Muscle layer of colon (tissue), 2 donors: ENCODE results near the gene DLX6.

ENCODE experiments used
- H3K27ac ChIP-seq: one replicate; pipeline ENCODE4 v1.7.0; 2013; ENCODE audit warnings: low read depth, mild to moderate bottlenecking, low read length, moderate library complexity
- H3K27me3 ChIP-seq, 2 donors: one replicate each; pipeline ENCODE4 v1.7.0; 2013; ENCODE audit warnings: low read length in 2 of 2, mild to moderate bottlenecking in 2 of 2; ENCODE audit not compliant: insufficient read depth in 2 of 2, control insufficient read depth in 1 of 2
- H3K36me3 ChIP-seq: one replicate; pipeline ENCODE4 v1.7.0; 2013; ENCODE audit warnings: mild to moderate bottlenecking, low read length; ENCODE audit not compliant: insufficient read depth
- H3K4me1 ChIP-seq: one replicate; pipeline ENCODE4 v1.7.0; 2013; ENCODE audit warnings: mild to moderate bottlenecking, low read length; ENCODE audit not compliant: insufficient read depth
- H3K4me3 ChIP-seq, 2 donors: one replicate each; pipeline ENCODE4 v1.7.0; 2013; ENCODE audit warnings: low read length in 2 of 2, low read depth in 1 of 2, mild to moderate bottlenecking in 1 of 2, moderate library complexity in 1 of 2
- H3K9ac ChIP-seq: one replicate; pipeline ENCODE4 v1.7.0; 2013; ENCODE audit warnings: low read length
- H3K9me3 ChIP-seq: one replicate; pipeline ENCODE4 v1.7.0; 2013; ENCODE audit warnings: mild to moderate bottlenecking, low read length
- donor health status: abdominal sarcoma.
- donor health status: Adenocarcinoma of cecum.

Gene DLX6

GRCh38 chr7:96986901-96987300, 18.5 kb upstream of the DLX6 start:
- Histone ChIP-seq H3K4me1 (no peaks in the 10 kb centered on the region), H3K27me3 (peaks cover 28 to 35% of the 10 kb centered on the region in 2 donors), H3K27ac (no peak overlapping the region), H3K36me3 (no peaks in the 10 kb centered on the region), H3K9me3 (no peaks in the 10 kb centered on the region), H3K9ac (no peak overlapping the region), H3K4me3 (no peak overlapping the region)

- peaks cover 36 to 43% of the 10 kb centered on the region in 2 donors for H3K27me3 ChIP-seq
Measured at GRCh38 chr7:96987719-96988118, 17.6 kb upstream of the DLX6 start.

DNA sequence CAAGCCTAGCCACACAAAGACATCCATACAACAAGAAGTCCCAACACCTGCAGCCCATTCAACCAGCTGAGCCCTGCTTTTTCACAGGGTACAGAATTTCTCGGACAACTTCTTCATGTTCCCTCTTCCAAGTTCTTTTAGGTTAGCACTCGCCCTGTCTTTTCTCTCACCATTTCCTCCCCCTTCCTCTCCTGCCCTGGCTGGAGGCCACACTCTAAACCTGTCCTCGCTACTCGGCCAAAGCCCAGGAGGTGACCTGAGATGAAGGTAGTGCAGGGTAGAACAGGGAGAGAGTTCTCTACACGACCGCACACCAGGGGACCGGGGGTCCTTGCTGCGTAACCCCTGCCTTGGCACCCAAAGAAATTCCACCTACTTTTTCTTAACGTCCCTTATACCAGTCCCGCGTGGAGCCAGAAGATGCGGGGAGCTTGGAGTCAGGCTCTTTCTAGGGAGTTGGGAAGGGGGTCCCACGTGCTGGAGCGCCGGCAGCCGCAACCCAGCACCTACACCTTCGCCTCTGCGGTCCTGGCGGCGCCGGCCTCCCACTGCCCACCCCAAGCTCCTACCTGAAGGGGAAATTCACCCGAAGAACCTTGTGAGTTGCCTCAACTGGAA, 16.0 kb upstream of the DLX6 start:
- H3K4me3 ChIP-seq: no peak overlapping the region
- no peak overlapping the region for H3K27ac ChIP-seq
- H3K4me1 ChIP-seq: no peaks in the 10 kb centered on the region
- no peaks in the 10 kb centered on the region for H3K36me3 ChIP-seq
- no peaks in the 10 kb centered on the region for H3K9me3 ChIP-seq
- H3K9ac ChIP-seq: no peak overlapping the region
- peaks cover 52 to 60% of the 10 kb centered on the region in 2 donors for H3K27me3 ChIP-seq

More at GRCh38 chr7:96987719-96988118, 17.6 kb upstream of the DLX6 start:
- H3K4me3 ChIP-seq: no peak overlapping the region
- H3K9me3 ChIP-seq: no peaks in the 10 kb centered on the region
- H3K36me3 ChIP-seq: no peaks in the 10 kb centered on the region
- H3K27ac ChIP-seq: no peak overlapping the region
- no peak overlapping the region for H3K9ac ChIP-seq
- no peaks in the 10 kb centered on the region for H3K4me1 ChIP-seq

- peaks cover 55 to 65% of the 10 kb centered on the region in 2 donors for H3K27me3 ChIP-seq
- no peak overlapping the region for H3K4me3 ChIP-seq
- no peaks in the 10 kb centered on the region for H3K9me3 ChIP-seq
- no peaks in the 10 kb centered on the region for H3K4me1 ChIP-seq
- H3K9ac ChIP-seq: no peak overlapping the region
- H3K27ac ChIP-seq: no peak overlapping the region
- no peaks in the 10 kb centered on the region for H3K36me3 ChIP-seq
Measured at GRCh38 chr7:96989859-96990317, 15.5 kb upstream of the DLX6 start.

DNA sequence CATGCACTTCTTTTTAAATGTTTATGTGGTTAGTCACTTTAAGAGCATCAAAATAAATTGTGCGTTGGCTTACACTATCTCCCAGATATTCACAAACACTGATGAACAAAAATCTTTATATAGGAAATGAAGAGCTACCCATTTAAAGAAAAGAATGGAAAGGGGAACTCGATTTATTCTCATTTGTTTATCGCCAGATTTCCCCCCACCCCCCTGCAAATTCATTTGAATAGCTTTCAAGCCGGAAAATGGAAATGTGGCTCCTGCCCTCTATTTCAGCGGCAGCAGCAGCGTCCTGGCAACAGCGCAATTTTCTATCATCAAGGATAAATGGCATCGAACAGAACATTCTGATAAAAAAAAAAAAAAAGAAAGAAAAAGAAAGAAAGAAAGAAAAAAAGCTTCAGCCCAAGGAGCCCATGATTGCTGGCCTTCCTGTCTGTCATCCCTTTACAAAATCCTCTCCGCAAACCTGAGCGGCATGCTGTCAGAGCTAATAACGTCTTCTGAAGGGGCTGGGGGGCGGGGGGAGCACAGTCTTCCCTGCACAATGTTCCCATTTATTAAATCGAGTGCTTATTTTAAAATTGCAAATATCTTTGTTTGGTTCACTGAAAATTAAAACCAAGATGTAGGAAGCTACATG, 13.7 kb upstream of the DLX6 start:
- H3K9me3 ChIP-seq: no peaks in the 10 kb centered on the region
- no peaks in the 10 kb centered on the region for H3K36me3 ChIP-seq
- H3K9ac ChIP-seq: no peak overlapping the region
- H3K27me3 ChIP-seq: peaks cover 68 to 78% of the 10 kb centered on the region in 2 donors
- no peak overlapping the region for H3K4me3 ChIP-seq
- H3K4me1 ChIP-seq: no peaks in the 10 kb centered on the region
- no peak overlapping the region for H3K27ac ChIP-seq

DNA sequence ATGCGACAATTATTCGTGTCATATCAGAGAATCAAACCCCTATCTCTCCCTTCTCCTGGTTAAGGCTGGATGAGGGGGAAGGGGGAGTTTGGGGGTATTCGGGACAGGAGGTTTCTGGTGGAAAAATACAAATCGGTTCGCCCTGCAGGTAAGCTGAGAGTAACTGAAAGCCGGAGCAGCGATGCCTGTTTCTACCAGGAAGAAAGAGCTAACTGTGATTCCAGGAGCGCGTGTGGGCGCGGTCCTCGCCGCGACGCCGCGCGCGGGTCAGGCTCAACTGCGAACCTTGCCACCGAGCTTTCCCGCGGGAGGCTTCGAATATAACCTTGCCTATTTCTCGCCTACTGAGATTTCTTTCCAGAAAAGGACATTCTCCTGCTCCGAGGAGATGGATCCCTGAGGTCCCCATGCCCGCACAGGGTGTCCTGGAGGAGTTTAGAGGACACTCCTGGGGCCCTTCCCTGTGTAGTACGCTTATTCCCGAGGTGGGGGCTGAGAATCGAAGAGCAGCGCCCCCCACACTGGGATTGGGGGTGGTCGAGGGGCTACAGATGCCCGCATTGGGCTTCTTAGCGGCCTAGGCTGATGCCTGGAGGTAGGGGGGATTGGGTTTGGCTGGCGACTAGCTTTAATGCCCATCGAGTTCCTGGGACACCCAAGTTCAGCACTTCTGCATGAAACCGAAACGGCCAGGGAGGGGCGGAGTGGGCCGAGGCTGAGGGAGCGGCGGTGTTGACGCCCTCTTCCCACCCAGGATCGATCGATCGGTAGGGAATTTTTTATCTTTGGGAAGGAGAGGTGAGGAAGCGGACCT, 13.0 kb upstream of the DLX6 start:
- H3K27me3 ChIP-seq: peaks cover 76 to 85% of the 10 kb centered on the region in 2 donors
- H3K9ac ChIP-seq: no peak overlapping the region
- peaks cover 3% of the 10 kb centered on the region for H3K9me3 ChIP-seq
- H3K27ac ChIP-seq: no peak overlapping the region
- no peaks in the 10 kb centered on the region for H3K4me1 ChIP-seq
- no peaks in the 10 kb centered on the region for H3K36me3 ChIP-seq
- no peak overlapping the region for H3K4me3 ChIP-seq

- no peaks in the 10 kb centered on the region for H3K36me3 ChIP-seq
- peaks cover 4% of the 10 kb centered on the region for H3K9me3 ChIP-seq
- H3K9ac ChIP-seq: no peak overlapping the region
- no peak overlapping the region for H3K27ac ChIP-seq
- no peak overlapping the region for H3K4me3 ChIP-seq
- H3K4me1 ChIP-seq: no peaks in the 10 kb centered on the region
- H3K27me3 ChIP-seq: peaks cover 79 to 93% of the 10 kb centered on the region in 2 donors
Measured at GRCh38 chr7:96993094-96993865, 12.1 kb upstream of the DLX6 start.

- Histone ChIP-seq H3K36me3 (no peaks in the 10 kb centered on the region), H3K4me3 (no peak overlapping the region), H3K9ac (no peak overlapping the region), H3K27me3 (peaks cover 83 to 93% of the 10 kb centered on the region in 2 donors), H3K9me3 (peaks cover 4% of the 10 kb centered on the region), H3K27ac (no peak overlapping the region), H3K4me1 (no peaks in the 10 kb centered on the region)
Measured at GRCh38 chr7:96993980-96994379, 11.4 kb upstream of the DLX6 start.

DNA sequence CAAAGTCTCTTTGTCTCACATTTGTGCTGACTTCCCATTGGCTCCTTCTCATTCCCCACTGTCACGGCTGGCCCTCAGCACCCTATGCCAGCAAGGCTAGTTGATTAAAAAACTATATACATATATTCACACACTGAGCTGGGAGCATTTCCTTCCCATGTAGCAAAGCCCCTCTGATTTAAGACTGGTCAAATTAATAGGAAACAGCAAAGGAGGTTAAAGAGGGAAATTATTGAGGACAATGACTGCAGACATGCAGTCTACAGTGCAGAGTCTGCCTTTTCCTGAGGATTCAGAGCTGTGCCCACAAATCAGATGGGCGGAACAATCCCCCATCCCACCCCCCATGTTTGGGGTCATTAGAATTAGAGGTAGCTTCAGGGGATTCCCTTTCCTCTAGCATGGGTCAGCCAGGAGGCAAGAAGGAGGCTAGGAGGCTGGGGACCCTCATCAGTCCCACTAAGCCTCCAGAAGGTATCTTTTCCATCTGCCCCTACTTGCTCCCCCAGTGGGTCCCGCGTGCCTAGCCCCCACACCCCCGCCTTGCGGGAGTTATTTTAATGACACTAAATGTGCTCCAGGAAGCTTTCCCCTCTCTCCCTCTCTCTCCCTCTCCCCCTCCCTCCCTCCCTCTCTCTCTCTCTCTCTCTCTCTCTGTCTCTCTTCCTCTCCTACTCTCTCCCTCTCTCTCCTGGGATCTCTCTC, 9.8 kb upstream of the DLX6 start:
- H3K27ac ChIP-seq: no peak overlapping the region
- H3K9me3 ChIP-seq: peaks cover 4% of the 10 kb centered on the region
- no peak overlapping the region for H3K9ac ChIP-seq
- peaks cover 83 to 92% of the 10 kb centered on the region in 2 donors for H3K27me3 ChIP-seq
- no peaks in the 10 kb centered on the region for H3K4me1 ChIP-seq
- H3K36me3 ChIP-seq: no peaks in the 10 kb centered on the region
- H3K4me3 ChIP-seq: no peak overlapping the region

DNA sequence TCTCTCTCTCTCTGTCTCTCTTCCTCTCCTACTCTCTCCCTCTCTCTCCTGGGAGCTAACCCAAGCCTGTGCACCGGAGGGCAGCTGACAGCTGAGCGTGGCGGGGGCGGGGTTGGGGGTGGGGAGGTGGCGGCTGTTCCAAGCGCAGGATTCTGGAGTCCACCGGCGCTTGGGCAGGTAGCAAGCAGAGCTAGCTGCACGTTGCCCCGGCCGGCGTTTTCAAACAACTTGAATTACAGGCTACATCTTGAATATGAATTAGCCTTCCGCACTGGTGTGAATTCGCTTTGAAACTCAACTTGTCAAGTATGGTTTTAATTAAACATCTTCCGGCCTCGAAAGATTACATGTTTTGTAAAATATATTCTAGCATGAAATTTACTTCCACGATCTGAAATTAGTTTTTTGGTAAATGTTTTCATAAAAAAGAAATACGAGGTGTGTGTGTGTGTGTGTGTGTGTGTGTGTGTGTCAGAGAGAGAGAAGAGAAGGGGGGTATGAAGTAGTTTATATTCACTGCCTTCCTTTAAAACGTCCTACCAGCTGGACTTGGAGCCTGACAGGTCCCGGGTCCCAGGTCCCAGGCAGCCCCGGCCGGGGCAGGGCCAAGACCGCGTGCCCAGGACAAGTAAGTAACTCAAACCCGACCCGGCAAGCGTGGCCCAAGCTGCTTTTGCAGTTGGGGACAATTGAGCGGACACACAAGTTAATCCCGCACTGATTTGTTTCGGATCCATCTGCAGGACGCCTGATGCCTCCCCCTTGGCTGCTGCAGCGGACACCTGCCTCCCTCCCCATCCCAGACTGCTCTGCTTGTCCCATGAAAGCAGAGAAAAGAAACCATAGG, 9.0 kb upstream of the DLX6 start:
- no peak overlapping the region for H3K4me3 ChIP-seq

More for the DNA sequence above, 9.0 kb upstream of the DLX6 start:
- no peaks in the 10 kb centered on the region for H3K36me3 ChIP-seq
- peaks cover 7% of the 10 kb centered on the region for H3K9me3 ChIP-seq
- no peak overlapping the region for H3K27ac ChIP-seq
- H3K27me3 ChIP-seq: peaks cover 91 to 94% of the 10 kb centered on the region in 2 donors
- H3K4me1 ChIP-seq: no peaks in the 10 kb centered on the region
- H3K9ac ChIP-seq: no peak overlapping the region
